Neural cell (in vitro differentiated cells): Measurements from ENCODE around the gene RANBP3. TPM values are rescaled to one million over a fixed set of nuclear protein-coding genes. Genes with fewer than 3 reads are reported as not detected.

Experiments
- H2AFZ ChIP-seq: fragments of 200-600, 300-800 bp; sonication (generic), shearing (Covaris generic); 2 replicates; pipeline ENCODE4 v1.6.0; 2014; ENCODE audit warnings: low read depth, mild to moderate bottlenecking, antibody characterized with exemption, low read length, moderate library complexity
- H3F3A ChIP-seq: fragments of 200-600 bp; shearing (Covaris generic); 2 replicates; pipeline ENCODE4 v1.6.1; 2016; ENCODE audit warnings: mild to moderate bottlenecking, moderate library complexity, mixed read lengths, antibody characterized with exemption, low read length; ENCODE audit not compliant: insufficient read depth, poor library complexity, severe bottlenecking
- H3K27ac ChIP-seq: fragments of 200-600, 300-800 bp; sonication (generic), shearing (Covaris generic); 2 replicates; pipeline ENCODE4 v1.5.1; 2014; ENCODE audit warnings: mild to moderate bottlenecking, low read length, moderate library complexity
- H3K27me3 ChIP-seq: fragments of 300-800, 200-600 bp; sonication (generic), shearing (Covaris generic); 2 replicates; pipeline ENCODE4 v1.6.0; 2014; ENCODE audit warnings: mild to moderate bottlenecking, low read depth, low read length, moderate library complexity; ENCODE audit not compliant: insufficient read depth
- H3K36me3 ChIP-seq: fragments of 300-800, 200-600 bp; sonication (generic), shearing (Covaris generic); 2 replicates; pipeline ENCODE4 v1.5.1; 2014; ENCODE audit warnings: mild to moderate bottlenecking, antibody characterized with exemption, low read length, moderate library complexity; ENCODE audit not compliant: insufficient read depth
- H3K4me2 ChIP-seq: fragments of 300-800, 200-600 bp; sonication (generic), shearing (Covaris generic); 2 replicates; pipeline ENCODE4 v1.6.0; 2014; ENCODE audit warnings: mild to moderate bottlenecking, low read length
- H3K4me3 ChIP-seq: fragments of 300-800, 200-600 bp; sonication (generic), shearing (Covaris generic); 2 replicates; pipeline ENCODE4 v1.5.1; 2014; ENCODE audit warnings: mild to moderate bottlenecking, low read length, moderate library complexity
- H3K79me2 ChIP-seq: fragments of 200-600 bp; shearing (Covaris generic); replicated peaks from 2 replicates; pipeline ENCODE4 v1.6.0; 2014; ENCODE audit warnings: mild to moderate bottlenecking, low read length, moderate library complexity; ENCODE audit not compliant: insufficient read depth
- H3K9ac ChIP-seq: fragments of 300-800, 200-600 bp; sonication (generic), shearing (Covaris generic); 2 replicates; pipeline ENCODE4 v1.6.1; 2016; ENCODE audit warnings: mild to moderate bottlenecking, low read length, mixed read lengths
- H3K9me2 ChIP-seq: fragments of 200-600 bp; shearing (Covaris generic); 2 replicates; pipeline ENCODE4 v1.6.1; 2016; ENCODE audit warnings: mild to moderate bottlenecking, low read length, mixed read lengths; ENCODE audit not compliant: insufficient read depth
- H3K9me3 ChIP-seq: fragments of 200-600, 300-800 bp; sonication (generic), shearing (Covaris generic); 2 replicates; pipeline ENCODE4 v1.6.1; 2016; ENCODE audit warnings: mild to moderate bottlenecking, mixed run types, low read length, moderate library complexity, mixed read lengths
- H4K20me1 ChIP-seq: fragments of 200-600 bp; shearing (Covaris generic); 2 replicates; pipeline ENCODE4 v1.6.1; 2016; ENCODE audit warnings: mild to moderate bottlenecking, mixed run types; ENCODE audit not compliant: insufficient read depth
- EP300 ChIP-seq: fragments of 450-650 bp; conservative IDR thresholded peaks from 2 replicates; pipeline ENCODE4 v1.6.1; 2014; ENCODE audit warnings: antibody characterized with exemption, mild to moderate bottlenecking, moderate library complexity; ENCODE audit not compliant: poor library complexity, severe bottlenecking
- EZH2 ChIP-seq: fragments of 200-600, 300-800 bp; shearing (Covaris generic), sonication (generic); IDR thresholded peaks from 2 replicates; pipeline ENCODE4 v1.6.1; 2014; ENCODE audit warnings: antibody characterized with exemption, low read length, borderline replicate concordance, mild to moderate bottlenecking; ENCODE audit not compliant: insufficient read depth, poor library complexity, severe bottlenecking
- MXI1 ChIP-seq: fragments of 450-650 bp; conservative IDR thresholded peaks from 2 replicates; pipeline ENCODE4 v1.6.1; 2014; ENCODE audit warnings: antibody characterized with exemption, mild to moderate bottlenecking; ENCODE audit not compliant: poor library complexity, severe bottlenecking
- POLR2AphosphoS5 ChIP-seq: IDR thresholded peaks from 2 replicates; pipeline ENCODE4 v1.6.1; 2012
- RAD21 ChIP-seq: fragments of 450-650 bp; conservative IDR thresholded peaks from 2 replicates; pipeline ENCODE4 v1.6.1; 2014; ENCODE audit warnings: antibody characterized with exemption, mild to moderate bottlenecking, moderate library complexity
- SMC3 ChIP-seq: fragments of 450-650 bp; conservative IDR thresholded peaks from 2 replicates; pipeline ENCODE4 v1.6.1; 2014; ENCODE audit warnings: antibody characterized with exemption, mild to moderate bottlenecking, moderate library complexity; ENCODE audit not compliant: poor library complexity
- TAF1 ChIP-seq: IDR thresholded peaks from 2 replicates; pipeline ENCODE4 v1.6.1; 2012; ENCODE audit warnings: low read depth
- polyA plus RNA-seq: library from polyadenylated mRNA; depleted of rRNA; stranded (reverse); fragments of >200 nt; gene quantifications from 2 replicates; pipeline ENCODE4 v1.2.3, GENCODE V29; 2014
- TF ChIP-seq, protein P1 (sequence below): fragments of 450-650 bp; IDR thresholded peaks from 2 replicates; pipeline ENCODE4 v1.5.1; 2014; ENCODE audit warnings: antibody characterized with exemption, mild to moderate bottlenecking, moderate library complexity; ENCODE audit not compliant: poor library complexity, severe bottlenecking
- TF ChIP-seq, protein P2 (sequence below): IDR thresholded peaks from 2 replicates; pipeline ENCODE4 v1.6.1; 2012; ENCODE audit warnings: borderline replicate concordance

Gene RANBP3
- polyA plus RNA-seq, 1 donor from 2014 or later, result 67.6 TPM

DNA sequence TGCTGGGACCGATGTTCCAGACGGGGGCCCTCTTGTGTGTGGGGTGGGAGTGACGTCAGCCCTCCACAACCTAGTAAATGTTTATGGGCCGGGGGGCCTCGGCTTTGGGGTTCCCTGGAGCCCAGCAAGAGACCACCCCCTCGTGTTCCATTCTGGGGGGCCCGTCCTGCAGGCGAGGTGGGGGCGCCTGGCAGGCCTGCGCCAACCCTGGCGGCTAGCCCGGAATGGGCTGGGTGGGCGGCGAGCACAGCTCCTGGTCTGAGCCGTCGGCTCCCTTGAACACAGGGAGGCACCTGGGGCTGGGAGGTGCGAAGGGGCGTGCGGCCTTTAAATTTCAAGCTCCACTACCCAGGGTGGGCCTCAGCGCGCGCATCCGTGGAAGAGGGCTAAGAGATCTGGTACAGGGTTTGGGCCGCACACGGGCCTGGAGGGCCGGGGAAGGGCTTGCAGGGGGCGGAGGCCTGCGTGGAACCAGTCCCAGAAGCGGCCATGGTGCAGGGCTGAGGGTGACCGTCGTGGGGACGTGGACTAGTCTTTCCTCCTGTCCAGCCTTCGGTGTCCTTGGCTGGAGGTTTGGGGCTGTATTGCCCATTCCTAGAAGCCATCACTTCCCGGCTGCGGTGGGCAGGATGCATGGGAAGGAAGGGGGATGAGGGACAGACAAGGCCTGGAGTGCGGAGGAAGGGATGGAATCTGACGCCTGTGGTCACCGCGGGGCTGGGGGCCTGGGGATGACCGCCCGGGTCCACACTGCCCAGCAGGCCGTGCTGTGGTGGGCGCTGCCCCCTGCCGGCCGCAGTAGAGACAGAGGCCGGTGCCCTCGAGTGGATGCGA, 85.8 kb downstream of the RANBP3 start:
- Histone ChIP-seq H3K4me3 (no peak overlapping the region), H3K9me3 (no peaks in the 10 kb centered on the region), H3K27ac (no peak overlapping the region), H3K27me3 (no peaks in the 10 kb centered on the region), H3K9ac (no peak overlapping the region), H3K36me3 (no peaks in the 10 kb centered on the region), H4K20me1 (no peaks in the 10 kb centered on the region), H3K9me2 (no peaks in the 10 kb centered on the region), H2AFZ (no peak overlapping the region), H3K4me2 (no peak overlapping the region), H3F3A (no peaks in the 10 kb centered on the region), H3K79me2 (no peaks in the 10 kb centered on the region)
- TF ChIP-seq TAF1, result no peak
- TF ChIP-seq, protein P1, sequence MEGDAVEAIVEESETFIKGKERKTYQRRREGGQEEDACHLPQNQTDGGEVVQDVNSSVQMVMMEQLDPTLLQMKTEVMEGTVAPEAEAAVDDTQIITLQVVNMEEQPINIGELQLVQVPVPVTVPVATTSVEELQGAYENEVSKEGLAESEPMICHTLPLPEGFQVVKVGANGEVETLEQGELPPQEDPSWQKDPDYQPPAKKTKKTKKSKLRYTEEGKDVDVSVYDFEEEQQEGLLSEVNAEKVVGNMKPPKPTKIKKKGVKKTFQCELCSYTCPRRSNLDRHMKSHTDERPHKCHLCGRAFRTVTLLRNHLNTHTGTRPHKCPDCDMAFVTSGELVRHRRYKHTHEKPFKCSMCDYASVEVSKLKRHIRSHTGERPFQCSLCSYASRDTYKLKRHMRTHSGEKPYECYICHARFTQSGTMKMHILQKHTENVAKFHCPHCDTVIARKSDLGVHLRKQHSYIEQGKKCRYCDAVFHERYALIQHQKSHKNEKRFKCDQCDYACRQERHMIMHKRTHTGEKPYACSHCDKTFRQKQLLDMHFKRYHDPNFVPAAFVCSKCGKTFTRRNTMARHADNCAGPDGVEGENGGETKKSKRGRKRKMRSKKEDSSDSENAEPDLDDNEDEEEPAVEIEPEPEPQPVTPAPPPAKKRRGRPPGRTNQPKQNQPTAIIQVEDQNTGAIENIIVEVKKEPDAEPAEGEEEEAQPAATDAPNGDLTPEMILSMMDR, result peak; percentile 34
- no peak for TF ChIP-seq EP300

GRCh38 chr19:5891572-5891937, 86.4 kb downstream of the RANBP3 start:
- TF ChIP-seq SMC3 (no peak), MXI1 (no peak), TAF1 (no peak), EZH2 (no peak), RAD21 (no peak), EP300 (no peak), POLR2AphosphoS5 (no peak)
- TF ChIP-seq, protein P1, result no peak
- TF ChIP-seq, protein P2, sequence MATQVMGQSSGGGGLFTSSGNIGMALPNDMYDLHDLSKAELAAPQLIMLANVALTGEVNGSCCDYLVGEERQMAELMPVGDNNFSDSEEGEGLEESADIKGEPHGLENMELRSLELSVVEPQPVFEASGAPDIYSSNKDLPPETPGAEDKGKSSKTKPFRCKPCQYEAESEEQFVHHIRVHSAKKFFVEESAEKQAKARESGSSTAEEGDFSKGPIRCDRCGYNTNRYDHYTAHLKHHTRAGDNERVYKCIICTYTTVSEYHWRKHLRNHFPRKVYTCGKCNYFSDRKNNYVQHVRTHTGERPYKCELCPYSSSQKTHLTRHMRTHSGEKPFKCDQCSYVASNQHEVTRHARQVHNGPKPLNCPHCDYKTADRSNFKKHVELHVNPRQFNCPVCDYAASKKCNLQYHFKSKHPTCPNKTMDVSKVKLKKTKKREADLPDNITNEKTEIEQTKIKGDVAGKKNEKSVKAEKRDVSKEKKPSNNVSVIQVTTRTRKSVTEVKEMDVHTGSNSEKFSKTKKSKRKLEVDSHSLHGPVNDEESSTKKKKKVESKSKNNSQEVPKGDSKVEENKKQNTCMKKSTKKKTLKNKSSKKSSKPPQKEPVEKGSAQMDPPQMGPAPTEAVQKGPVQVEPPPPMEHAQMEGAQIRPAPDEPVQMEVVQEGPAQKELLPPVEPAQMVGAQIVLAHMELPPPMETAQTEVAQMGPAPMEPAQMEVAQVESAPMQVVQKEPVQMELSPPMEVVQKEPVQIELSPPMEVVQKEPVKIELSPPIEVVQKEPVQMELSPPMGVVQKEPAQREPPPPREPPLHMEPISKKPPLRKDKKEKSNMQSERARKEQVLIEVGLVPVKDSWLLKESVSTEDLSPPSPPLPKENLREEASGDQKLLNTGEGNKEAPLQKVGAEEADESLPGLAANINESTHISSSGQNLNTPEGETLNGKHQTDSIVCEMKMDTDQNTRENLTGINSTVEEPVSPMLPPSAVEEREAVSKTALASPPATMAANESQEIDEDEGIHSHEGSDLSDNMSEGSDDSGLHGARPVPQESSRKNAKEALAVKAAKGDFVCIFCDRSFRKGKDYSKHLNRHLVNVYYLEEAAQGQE, result no peak
- Histone ChIP-seq H3K4me2 (no peak overlapping the region), H2AFZ (no peak overlapping the region), H3K36me3 (no peaks in the 10 kb centered on the region), H3K9me3 (no peaks in the 10 kb centered on the region), H3K9ac (no peak overlapping the region), H3K79me2 (no peaks in the 10 kb centered on the region), H3F3A (no peaks in the 10 kb centered on the region), H4K20me1 (no peaks in the 10 kb centered on the region), H3K27ac (no peak overlapping the region), H3K27me3 (no peaks in the 10 kb centered on the region), H3K4me3 (no peak overlapping the region), H3K9me2 (no peaks in the 10 kb centered on the region)
